ENCODE data around the gene HCFC1R1. TPM values are rescaled to one million over a fixed set of nuclear protein-coding genes. Genes with fewer than 3 reads are reported as not detected.

The HCFC1R1 gene
- total and polyA plus RNA-seq, 2 of the 8 experiments (the other 6 are each of a cell fraction or from before 2014, with no cell fraction given): 72.7 to 138 TPM

DNA sequence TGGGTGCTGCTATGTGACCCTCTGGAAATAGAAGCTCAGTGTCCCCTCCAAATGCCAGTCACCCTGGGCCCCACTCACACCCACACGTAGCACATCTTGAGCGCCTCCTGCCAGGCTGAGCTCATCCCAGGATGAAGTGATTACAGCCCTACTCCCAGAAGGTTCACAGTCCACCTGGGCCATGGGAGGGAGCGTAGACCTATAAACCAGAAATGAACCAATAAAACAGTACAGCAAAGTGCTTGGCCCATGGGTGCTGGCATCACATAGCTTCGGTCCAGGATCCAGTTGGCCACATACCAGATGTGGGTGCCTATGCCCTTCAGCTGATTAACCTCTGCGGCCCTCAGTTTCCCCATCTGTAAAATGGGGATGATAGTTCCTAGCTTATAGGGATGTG, 15.2 kb upstream of the HCFC1R1 start:
- POLR2A ChIA-PET (ENCODE audit: partially characterized antibody): interaction anchor here (0.6 to 34.8 kb wide), 17 partner anchors 8 to 1471 kb away, joined by 3 to 1808 read pairs (median 5); partner anchors contain the start of genes CLDN6, CLDN9, HCFC1R1 and THOC6
- Histone ChIP-seq H2BK12ac (ENCODE audit: low read depth, low read length) (peak overlapping the region; percentile 32), H3K4me2 (ENCODE audit: insufficient read depth in 1 of 2, low read depth in 2 of 2, low read length in 2 of 2) (0 out of 4 replicates have a peak overlapping the region, but pooled peaks have one; percentile 18 to 25), H2BK15ac (ENCODE audit: low read length) (peak overlapping the region; percentile 74; the same call in 1 of the 2 replicates), H4K91ac (replicated peaks; ENCODE audit: insufficient read length, low read length) (peak overlapping the region; percentile 1), H3K27me3 (replicated peaks in 1 of 4; ENCODE audit: control insufficient read depth in 3 of 4, extremely low read depth in 1 of 4, insufficient read depth in 3 of 4, low read length in 3 of 4) (peaks cover 0 to 11% (median 3%) of the 10 kb centered on the region in 4 experiments; a peak in 1 of 7 replicates), H3K36me3 (ENCODE audit: control insufficient read depth in 2 of 4, insufficient read depth in 4 of 4, low read length in 3 of 4) (no peaks in the 10 kb centered on the region), H3K14ac (ENCODE audit: insufficient read length) (no peak overlapping the region), H3K9me3 (ENCODE audit: insufficient read depth in 2 of 2, low read depth in 1 of 2, low read length in 1 of 2) (no peaks in the 10 kb centered on the region), H3K4me3 (ENCODE audit: extremely low read depth in 1 of 4, insufficient read depth in 2 of 4, low read depth in 3 of 4, low read length in 4 of 4) (no peak overlapping the region), H3K79me1 (ENCODE audit: low read depth, low read length) (0 out of 2 replicates have a peak, but pooled peaks cover 2% of the 10 kb centered on the region), H2BK120ac (replicated peaks; ENCODE audit: low read depth, low read length) (no peak overlapping the region), H2BK20ac (ENCODE audit: low read length) (no peak overlapping the region), H3K79me2 (ENCODE audit: control insufficient read depth in 1 of 2, insufficient read depth in 2 of 2, low read length in 2 of 2) (no peaks in the 10 kb centered on the region), H3K23me2 (ENCODE audit: low read depth, low read length) (peaks cover 3% of the 10 kb centered on the region; the same call in 1 of the 2 replicates), H4K20me1 (replicated peaks in 1 of 2; ENCODE audit: control insufficient read depth in 1 of 2, insufficient read depth in 2 of 2, low read length in 2 of 2) (peaks cover 2 to 10% of the 10 kb centered on the region in 2 experiments), H3K27ac (ENCODE audit: low read depth, low read length) (no peak overlapping the region), H3K9ac (replicated peaks in 1 of 4; ENCODE audit: extremely low read depth in 1 of 4, low read depth in 3 of 4, low read length in 3 of 4) (no peak overlapping the region), H3K56ac (replicated peaks; ENCODE audit: insufficient read length, low read depth, low read length) (no peak overlapping the region), H3K23ac (ENCODE audit: insufficient read length) (no peak overlapping the region), H2AFZ (ENCODE audit: low read length) (no peak overlapping the region), H3K4ac (replicated peaks; ENCODE audit: insufficient read length, low read depth, low read length) (no peak overlapping the region), H4K8ac (ENCODE audit: extremely low read depth, insufficient read depth, low read length) (peak overlapping the region; percentile 28; the same call in 1 of the 2 replicates), H3K4me1 (replicated peaks in 1 of 4; ENCODE audit: control insufficient read depth in 3 of 4, insufficient read depth in 4 of 4, low read length in 3 of 4) (peaks cover 3 to 19% (median 12%) of the 10 kb centered on the region in 4 experiments), H2BK5ac (ENCODE audit: low read depth, low read length) (0 out of 2 replicates have a peak overlapping the region, but pooled peaks have one; percentile 0), H3K18ac (ENCODE audit: extremely low read depth, low read length) (peak overlapping the region; percentile 17), H2AK5ac (ENCODE audit: low read depth, low read length) (peak overlapping the region; percentile 24; the same call in 1 of the 2 replicates), H4K5ac (ENCODE audit: insufficient read length, low read depth, low read length) (no peak overlapping the region)
- CTCF ChIA-PET (ENCODE audit: partially characterized antibody): interaction anchor here (0.5 to 23.8 kb wide), 13 partner anchors 6 to 113 kb away, joined by 3 to 639 read pairs (median 6); partner anchors contain the start of genes CLDN9 and ZSCAN10
- peak; percentile 61; the same call in 1 of the 2 replicates for TF ChIP-seq KDM1A (IDR thresholded peaks at IDR 0.05; ENCODE audit: borderline replicate concordance, low read length)
- no peak for TF ChIP-seq SIX5 (IDR thresholded peaks at IDR 0.05; ENCODE audit: low read depth, low read length)
- no peak for DNase-seq (ENCODE audit: low read depth in 1 of 2, low spot score in 2 of 2)
- no peak for FAIRE-seq
- WGBS, 2 experiments (ENCODE audit: extremely low coverage in 1 of 2, insufficient coverage in 1 of 2, insufficient read length in 1 of 2, insufficient replicate concordance in 2 of 2, low coverage in 1 of 2, low lambda C conversion rate in 2 of 2, missing lambda C conversion rate in 1 of 2): 89% methylated on average over 5 of the region's 5 CpGs; no CpG with 5 or more reads in 1 of the 2 experiments

All from H1 (cell line).